HG02678 (cell line): Measurements from ENCODE around the gene NUDC.
"Not testable (repeated sequence)": the region's sequence is repeated elsewhere in the genome, so short reads cannot be mapped to it uniquely, and the experiment has no call there.

Source experiments
- ATAC-seq: cut with Tn5 transposase; IDR thresholded peaks from one replicate; pipeline ENCODE4 v1.9.1; 2021; ENCODE audit warnings: mild to moderate bottlenecking, moderate library complexity; ENCODE audit not compliant: unreplicated experiment

NUDC gene

DNA sequence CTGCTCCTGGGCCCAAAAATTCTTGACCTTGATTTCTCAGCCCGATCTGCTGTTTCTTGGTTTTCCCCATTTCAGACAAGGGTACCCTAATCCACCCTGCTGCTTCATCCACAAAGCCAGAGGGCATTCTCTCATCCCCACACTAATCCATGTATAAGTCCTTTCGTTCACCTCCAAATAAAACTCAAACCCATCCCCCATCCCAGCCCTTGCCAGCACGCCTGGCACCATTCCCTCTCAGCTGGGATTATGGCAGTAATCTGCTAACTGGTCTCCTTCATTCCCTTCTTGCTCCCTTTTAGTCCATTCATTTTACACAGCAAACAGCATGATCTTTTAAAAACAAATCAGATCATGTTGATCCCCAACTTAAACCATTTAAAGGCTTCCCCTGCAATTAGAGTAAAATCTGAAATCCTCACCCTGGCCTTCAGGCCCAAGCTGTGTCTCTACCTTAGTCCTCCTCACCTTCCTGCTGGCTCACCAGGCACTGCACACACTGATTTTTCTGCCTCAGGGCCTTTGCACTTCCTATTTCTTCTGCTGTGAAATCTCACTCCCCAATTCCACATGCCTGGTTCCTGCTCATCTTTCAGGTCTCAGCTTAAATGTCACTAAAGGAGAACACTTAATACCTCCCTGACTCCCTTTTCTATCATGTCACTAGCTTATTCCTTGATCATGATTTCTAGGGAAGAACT lies 59.8 kb downstream of the NUDC start:
- no peak for ATAC-seq

DNA sequence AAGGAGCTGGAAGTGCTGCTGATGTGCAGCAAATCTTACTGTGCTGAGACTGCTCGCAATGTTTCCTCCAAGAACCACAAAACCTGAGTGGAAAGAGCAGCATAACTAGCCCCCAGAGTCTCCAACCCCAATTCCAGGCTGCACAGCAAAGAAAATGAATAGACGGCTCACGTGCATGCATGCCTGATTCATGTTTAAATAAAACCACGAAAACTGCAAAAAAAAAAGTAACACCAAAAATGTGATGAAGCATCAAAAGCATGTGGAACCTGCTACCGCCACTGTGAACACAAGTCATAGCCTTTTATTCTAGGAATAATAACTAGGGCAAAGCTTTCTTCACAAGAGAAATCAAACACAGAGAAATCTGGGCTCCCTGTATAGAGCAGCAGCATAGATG lies 62.3 kb downstream of the NUDC start:
- no peak for ATAC-seq

GRCh38 chr1:26984291-26984690 lies 62.7 kb downstream of the NUDC start:
- no peak for ATAC-seq

GRCh38 chr1:26986658-26987057 lies 65.1 kb downstream of the NUDC start:
- no peak for ATAC-seq

DNA sequence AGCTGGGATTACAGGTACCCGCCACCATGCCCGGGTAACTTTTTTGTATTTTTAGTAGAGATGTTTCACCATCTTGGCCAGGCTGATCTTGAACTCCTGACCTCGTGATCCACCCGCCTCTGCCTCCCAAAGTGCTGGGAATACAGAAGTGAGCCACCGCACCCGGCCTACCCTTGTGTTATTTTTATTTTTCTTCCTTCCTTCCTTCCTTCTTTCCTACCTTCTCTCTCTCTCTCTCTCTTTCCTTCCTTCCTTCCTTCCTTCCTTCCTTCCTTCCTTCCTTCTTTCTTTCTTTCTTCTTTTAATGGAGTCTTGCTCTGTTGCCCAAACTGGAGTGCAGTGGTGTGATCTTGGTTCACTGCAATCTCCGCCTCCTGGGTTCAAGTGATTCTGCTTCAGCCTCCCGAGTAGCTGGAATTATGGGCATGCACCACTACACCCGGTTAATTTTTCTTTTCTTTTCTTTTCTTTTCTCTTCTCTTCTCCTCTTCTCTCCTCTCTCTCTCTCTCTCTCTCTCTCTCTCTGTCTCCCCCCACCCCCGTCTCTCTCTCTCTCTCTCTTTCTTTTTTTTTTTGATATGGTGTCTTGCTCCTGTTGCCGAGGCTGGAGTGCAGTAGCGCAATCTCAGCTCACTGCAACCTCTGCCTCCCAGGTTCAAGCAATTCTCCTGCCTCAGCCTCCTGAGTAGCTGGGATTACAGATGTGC lies 68.0 kb downstream of the NUDC start:
- not testable (repeated sequence) for ATAC-seq

DNA sequence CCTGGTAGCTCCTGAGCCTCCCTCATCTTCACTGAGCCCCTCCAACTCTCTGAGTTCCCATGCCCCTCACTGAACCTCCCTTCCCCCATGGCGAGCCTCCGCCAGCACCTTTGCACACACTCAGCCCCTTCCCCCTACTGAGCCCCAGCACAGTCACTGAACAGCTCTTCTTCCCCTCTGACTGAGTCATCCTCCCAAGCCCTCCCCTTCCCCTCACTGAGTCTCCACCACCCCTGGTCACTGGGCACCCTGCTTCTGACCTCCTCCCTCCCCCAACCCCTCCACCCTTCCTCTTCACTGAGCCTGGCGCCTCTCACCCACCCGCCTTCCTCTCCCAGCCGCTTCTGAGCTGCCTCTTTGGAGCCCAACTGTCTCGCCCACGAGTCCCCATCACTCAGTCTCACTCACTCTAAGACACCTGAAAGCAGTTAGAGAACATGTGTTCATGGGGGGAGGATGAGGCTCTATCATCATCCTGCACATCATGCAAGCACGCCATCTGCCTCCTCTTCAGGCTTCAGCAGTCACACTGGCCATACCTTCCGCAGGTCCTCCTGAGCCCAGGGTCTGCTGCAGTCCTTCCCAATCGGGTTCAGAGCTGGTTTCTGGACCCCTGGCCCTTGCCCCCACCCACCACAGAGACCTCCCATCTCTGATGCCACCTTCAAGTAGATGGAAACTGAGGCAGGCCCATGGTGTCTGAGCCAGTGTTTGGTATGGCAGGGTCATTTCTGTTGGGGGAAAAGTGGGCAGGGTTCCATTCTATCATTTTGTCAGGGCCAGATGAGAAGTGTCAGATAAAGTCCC lies 70.0 kb downstream of the NUDC start:
- ATAC-seq = no peak

- ATAC-seq = peak; percentile 54
These were observed 71.9 kb downstream of the NUDC start, which contains the start of gene TRNP1 for GRCh38 chr1:26993237-26994019. TRNP1 (plus strand) TSS chr1:26993692; CDS start chr1:26993787, 95 bp downstream.

DNA sequence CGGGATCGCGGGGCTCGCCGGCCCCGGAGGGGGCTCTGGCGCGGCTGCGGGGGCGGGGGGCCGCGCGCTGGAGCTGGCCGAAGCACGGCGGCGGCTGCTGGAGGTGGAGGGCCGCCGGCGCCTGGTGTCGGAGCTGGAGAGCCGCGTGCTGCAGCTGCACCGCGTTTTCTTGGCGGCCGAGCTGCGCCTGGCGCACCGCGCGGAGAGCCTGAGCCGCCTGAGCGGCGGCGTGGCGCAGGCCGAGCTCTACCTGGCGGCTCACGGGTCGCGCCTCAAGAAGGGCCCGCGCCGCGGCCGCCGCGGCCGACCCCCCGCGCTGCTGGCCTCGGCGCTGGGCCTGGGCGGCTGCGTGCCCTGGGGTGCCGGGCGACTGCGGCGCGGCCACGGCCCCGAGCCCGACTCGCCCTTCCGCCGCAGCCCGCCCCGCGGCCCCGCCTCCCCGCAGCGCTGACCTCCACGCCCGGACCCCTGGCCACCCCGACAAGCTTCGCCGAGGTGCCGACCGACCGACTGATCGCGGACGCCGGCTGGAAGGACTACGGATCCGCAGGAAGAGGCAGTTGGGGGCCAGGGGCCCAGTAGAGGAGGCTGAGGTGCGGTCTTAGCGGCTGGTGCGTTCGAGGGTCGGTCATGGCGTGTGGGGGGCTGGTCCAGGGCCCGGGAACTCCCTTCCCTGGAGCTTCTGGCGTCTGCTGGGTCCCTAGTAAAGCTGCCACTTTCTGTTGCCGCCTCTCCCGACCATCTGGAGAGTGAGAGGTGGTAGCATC lies 72.7 kb downstream of the NUDC start:
- ATAC-seq = peak; percentile 17

GRCh38 chr1:26994787-26995517 lies 73.4 kb downstream of the NUDC start:
- no peak for ATAC-seq

- ATAC-seq = no peak
These were observed 74.5 kb downstream of the NUDC start for GRCh38 chr1:26996024-26996423.
